IMR-90 (cell line): ENCODE results near the gene GRIA4. TPM values are rescaled to one million over a fixed set of nuclear protein-coding genes. Genes with fewer than 3 reads are reported as not detected.

Source experiments
- ATAC-seq: fragments of 200-7000 bp; cut with Tn5 transposase; 2 replicates; pipeline ENCODE4 v1.9.1; 2020; ENCODE audit warnings: low read depth, mild to moderate bottlenecking, moderate library complexity
- BruUV-seq: library from RNA; stranded (reverse); fragments of 400-500 nt; replicated peaks from 2 replicates; lab custom pipeline; 2021; lab: Mats Ljungman, UMichigan
- CTCF ChIA-PET: fragments of 300-600 bp; formaldehyde crosslinking; extraction: SDS; loops from one replicate; lab custom pipeline; 2021; ENCODE audit warnings: antibody characterized with exemption; lab: Yijun Ruan, JAX
- POLR2A ChIA-PET: fragments of 300-600 bp; sonication (Branson Sonifier 250); formaldehyde crosslinking; loops from one replicate; lab custom pipeline; 2022; ENCODE audit warnings: antibody characterized with exemption; ENCODE audit not compliant: unreplicated experiment; lab: Charles Lee
- DNase-seq: peaks from one replicate; pipeline ENCODE4 v3.0.0; 2013
- H2AFZ ChIP-seq: replicated peaks from 2 replicates; pipeline ENCODE3; 2013; ENCODE audit warnings: low read length, mild to moderate bottlenecking; ENCODE audit not compliant: poor library complexity
- H2AK5ac ChIP-seq: 2 replicates; pipeline ENCODE4 v1.6.1; 2013; ENCODE audit warnings: low read depth, low read length, inconsistent platforms
- H2AK9ac ChIP-seq: replicated peaks from 2 replicates; pipeline ENCODE3; 2013; ENCODE audit warnings: mild to moderate bottlenecking, low read depth, low read length, moderate library complexity; ENCODE audit not compliant: poor library complexity
- H2BK120ac ChIP-seq: 2 replicates; pipeline ENCODE4 v1.6.1; 2013; ENCODE audit warnings: low read depth, low read length, inconsistent platforms
- H2BK15ac ChIP-seq: 3 replicates; pipeline ENCODE4 v1.6.1; 2013; ENCODE audit warnings: low read depth, low read length, inconsistent platforms
- H2BK20ac ChIP-seq: 2 replicates; pipeline ENCODE4 v1.6.1; 2013; ENCODE audit warnings: low read depth, mild to moderate bottlenecking, inconsistent platforms, low read length, moderate library complexity
- H2BK5ac ChIP-seq: 2 replicates; pipeline ENCODE4 v1.6.1; 2013; ENCODE audit warnings: mild to moderate bottlenecking, low read depth, low read length, inconsistent platforms; ENCODE audit not compliant: poor library complexity, severe bottlenecking
- H3K14ac ChIP-seq: replicated peaks from 2 replicates; pipeline ENCODE4 v1.6.1; 2013; ENCODE audit warnings: low read depth, low read length, inconsistent platforms
- H3K18ac ChIP-seq: 2 replicates; pipeline ENCODE4 v1.6.1; 2013; ENCODE audit warnings: low read depth, low read length, control low read depth
- H3K23ac ChIP-seq: 2 replicates; pipeline ENCODE4 v1.6.1; 2013; ENCODE audit warnings: low read depth, low read length, inconsistent platforms
- H3K27ac ChIP-seq: 2 replicates; pipeline ENCODE4 v1.5.1; 2013; ENCODE audit warnings: mild to moderate bottlenecking, control low read depth, low read length; ENCODE audit not compliant: insufficient read depth
- H3K27me3 ChIP-seq: 2 replicates; pipeline ENCODE4 v1.6.1; 2013; ENCODE audit warnings: low read length; ENCODE audit not compliant: control insufficient read depth, insufficient read depth
- H3K36me3 ChIP-seq: 2 replicates; pipeline ENCODE4 v1.6.1; 2013; ENCODE audit warnings: low read length, mixed read lengths; ENCODE audit not compliant: control insufficient read depth, insufficient read depth
- H3K4ac ChIP-seq: 2 replicates; pipeline ENCODE4 v1.6.1; 2013; ENCODE audit warnings: low read depth, low read length, inconsistent platforms
- H3K4me1 ChIP-seq: 2 replicates; pipeline ENCODE4 v1.6.1; 2013; ENCODE audit warnings: low read length, mixed read lengths; ENCODE audit not compliant: control insufficient read depth, insufficient read depth
- H3K4me2 ChIP-seq: 2 replicates; pipeline ENCODE4 v1.6.1; 2013; ENCODE audit warnings: low read depth, mild to moderate bottlenecking, control low read depth, low read length, moderate library complexity
- H3K4me3 ChIP-seq: 2 replicates; pipeline ENCODE4 v1.5.1; 2013; ENCODE audit warnings: low read depth, mild to moderate bottlenecking, control low read depth, low read length, moderate library complexity; ENCODE audit not compliant: insufficient read depth
- H3K56ac ChIP-seq: 2 replicates; pipeline ENCODE4 v1.6.1; 2013; ENCODE audit warnings: low read length, inconsistent platforms; ENCODE audit not compliant: insufficient read depth; ENCODE audit errors: extremely low read depth
- H3K79me1 ChIP-seq, 2 experiments: 2 replicates each; pipeline ENCODE4 v1.6.1; 2013; ENCODE audit warnings: low read length in 2 of 2, inconsistent platforms in 1 of 2, low read depth in 1 of 2
- H3K9ac ChIP-seq: 2 replicates; pipeline ENCODE4 v1.6.1; 2013; ENCODE audit warnings: low read depth, low read length, control low read depth
- H3K9me1 ChIP-seq: 2 replicates; pipeline ENCODE4 v1.6.1; 2013; ENCODE audit warnings: low read length, inconsistent platforms; ENCODE audit not compliant: insufficient read depth
- H3K9me3 ChIP-seq: 2 replicates; pipeline ENCODE4 v1.6.1; 2013; ENCODE audit warnings: low read length; ENCODE audit not compliant: control insufficient read depth, insufficient read depth
- H4K20me1 ChIP-seq: 2 replicates; pipeline ENCODE4 v1.6.1; 2013; ENCODE audit warnings: low read length, inconsistent platforms; ENCODE audit not compliant: insufficient read depth
- H4K5ac ChIP-seq: 2 replicates; pipeline ENCODE4 v1.6.1; 2013; ENCODE audit warnings: mild to moderate bottlenecking, low read depth, low read length, control low read depth
- H4K8ac ChIP-seq, 2 experiments: 2 replicates each; pipeline ENCODE4 v1.6.1; 2013; ENCODE audit warnings: low read depth in 2 of 2, low read length in 2 of 2, control low read depth in 1 of 2, inconsistent platforms in 1 of 2
- H4K91ac ChIP-seq: 2 replicates; pipeline ENCODE4 v1.6.1; 2013; ENCODE audit warnings: low read depth, low read length, inconsistent platforms; ENCODE audit not compliant: insufficient read depth
- MAFK ChIP-seq: IDR thresholded peaks from 2 replicates; pipeline ENCODE4 v1.6.1; 2012; ENCODE audit warnings: low read depth, low read length, improper control_type of control experiment
- MXI1 ChIP-seq: IDR thresholded peaks from 2 replicates; pipeline ENCODE4 v1.6.1; 2012; ENCODE audit warnings: low read depth, mild to moderate bottlenecking, low read length, moderate library complexity, borderline replicate concordance
- NFE2L2 ChIP-seq: fragments of 150-350 bp; IDR thresholded peaks from 2 replicates; pipeline ENCODE4 v1.6.1; 2016; ENCODE audit warnings: low read depth, mild to moderate bottlenecking, low read length
- dilution Hi-C: fragments of 300-500 bp; cut with HindIII; formaldehyde crosslinking; loops from one replicate; pipeline ENCODE4 v1.14.3; 2018; ENCODE audit warnings: low sequenced_read_pairs; ENCODE audit not compliant: unreplicated experiment
- in situ Hi-C: fragments of 300-500 bp; cut with MboI; formaldehyde crosslinking; loops from 3 replicates; pipeline ENCODE4 v1.14.3; 2019; ENCODE audit warnings: low sequenced_read_pairs, inconsistent platforms, mixed read lengths
- intact Hi-C: fragments of 100-400 bp; cut with micrococcal nuclease; formaldehyde crosslinking; loops from 2 replicates; pipeline ENCODE4 v1.10.0; 2022
- polyA plus RNA-seq, 3 experiments: library from polyadenylated mRNA; depleted of rRNA; stranded (reverse); fragments of >200 nt; gene quantifications; 2 replicates each; pipeline ENCODE4 v1.2.3, GENCODE V29; 2012; ENCODE audit warnings: low replicate concordance in 1 of 3
- total RNA-seq: library from RNA; depleted of rRNA; stranded (reverse); fragments of >200 nt; gene quantifications from 2 replicates; pipeline ENCODE4 v1.2.3, GENCODE V29; 2012

GRIA4 gene
- total and polyA plus RNA-seq, 2 of the 4 experiments (the other 2 are of a cell fraction), result 0.36 to 1.0 TPM

GRCh38 chr11:105613183-105613582 is 3.3 kb downstream of the GRIA4 start:
- no peak overlapping the region for H4K91ac ChIP-seq
- H2BK5ac ChIP-seq, result no peak overlapping the region
- in situ Hi-C loops (no loop called here), dilution Hi-C loops (no loop called here), intact Hi-C loops (loop anchor here (5.0 kb wide), 2 partner anchors 249 to 576 kb away; partner anchors contain the start of gene CASP1)
- no peak overlapping the region for H2AK9ac ChIP-seq
- H4K20me1 ChIP-seq, result no peaks in the 10 kb centered on the region
- H3K4me3 ChIP-seq, result no peak overlapping the region
- peaks cover 1% of the 10 kb centered on the region; the same call in 1 of the 2 replicates for H3K36me3 ChIP-seq
- 0 out of 2 replicates have a peak, but pooled peaks cover 4% of the 10 kb centered on the region for H3K9me1 ChIP-seq
- peaks cover 0 to 7% of the 10 kb centered on the region in 2 experiments; a peak in 1 of 4 replicates for H3K79me1 ChIP-seq
- no peak for ATAC-seq
- no peak overlapping the region for H2BK20ac ChIP-seq
- no peak overlapping the region for H2BK15ac ChIP-seq
- no peak overlapping the region for H3K4ac ChIP-seq
- no peak overlapping the region for H3K27ac ChIP-seq
- no peak overlapping the region for H2BK120ac ChIP-seq
- H3K4me2 ChIP-seq, result no peak overlapping the region
- H3K9ac ChIP-seq, result no peak overlapping the region
- no peaks in the 10 kb centered on the region for H3K4me1 ChIP-seq
- no TSS peak for BruUV-seq
- H3K27me3 ChIP-seq, result no peaks in the 10 kb centered on the region
- TF ChIP-seq NFE2L2, result no peak
- TF ChIP-seq MXI1, result no peak
- no peak for TF ChIP-seq MAFK
- no peak overlapping the region for H3K18ac ChIP-seq
- no peaks in the 10 kb centered on the region for H3K9me3 ChIP-seq
- 0 out of 2 replicates have a peak overlapping the region, but pooled peaks have one; percentile 83 for H3K23ac ChIP-seq
- ChIA-PET CTCF (no interaction called here), POLR2A (no interaction called here)
- no peak for DNase-seq
- no peak overlapping the region for H4K8ac ChIP-seq
- H3K14ac ChIP-seq, result no peak overlapping the region
- H3K56ac ChIP-seq, result no peak overlapping the region
- H4K5ac ChIP-seq, result no peak overlapping the region
- H2AK5ac ChIP-seq, result no peak overlapping the region; the same call in 1 of the 2 replicates
- H2AFZ ChIP-seq, result no peak overlapping the region
